Measurements from ENCODE around the gene FAM107A.

FAM107A gene

GRCh38 chr3:58577269-58577821, at the start of gene FAM107A:
FAM107A (minus strand) TSS chr3:58577391; CDS start chr3:58569860, 7,531 bp downstream.
- no peak for DNase-seq

GRCh38 chr3:58625196-58625824, 48.1 kb upstream of the FAM107A start:
- DNase-seq: no peak

- no peak for DNase-seq
Observed at GRCh38 chr3:58624550-58624949, 47.4 kb upstream of the FAM107A start.

- DNase-seq: no peak
Observed at GRCh38 chr3:58623961-58624360, 46.8 kb upstream of the FAM107A start.

- DNase-seq: no peak
Observed at GRCh38 chr3:58623478-58623877, 46.3 kb upstream of the FAM107A start.

- no peak for DNase-seq
Observed at GRCh38 chr3:58622892-58623291, 45.7 kb upstream of the FAM107A start.

- no peak for DNase-seq
Observed at GRCh38 chr3:58622436-58622835, 45.2 kb upstream of the FAM107A start.

GRCh38 chr3:58621086-58621830, 44.1 kb upstream of the FAM107A start:
- no peak for DNase-seq

GRCh38 chr3:58620421-58620820, 43.2 kb upstream of the FAM107A start:
- no peak for DNase-seq

- DNase-seq: no peak
Observed at GRCh38 chr3:58617338-58617761, 40.2 kb upstream of the FAM107A start.

- no peak for DNase-seq
Observed at GRCh38 chr3:58613236-58614132, 36.3 kb upstream of the FAM107A start.

- DNase-seq: no peak
Observed at GRCh38 chr3:58612830-58613229, 35.6 kb upstream of the FAM107A start.

- DNase-seq: no peak
Observed at GRCh38 chr3:58609990-58610389, 32.8 kb upstream of the FAM107A start.

GRCh38 chr3:58608648-58609047, 31.5 kb upstream of the FAM107A start:
- DNase-seq: no peak

- DNase-seq: no peak
Observed at GRCh38 chr3:58607816-58608215, 30.6 kb upstream of the FAM107A start.

- no peak for DNase-seq
Observed at GRCh38 chr3:58606693-58607092, 29.5 kb upstream of the FAM107A start.

- no peak for DNase-seq
Observed at GRCh38 chr3:58604031-58604430, 26.8 kb upstream of the FAM107A start.

GRCh38 chr3:58603606-58604005, 26.4 kb upstream of the FAM107A start:
- DNase-seq: no peak

- no peak for DNase-seq
Observed at GRCh38 chr3:58597770-58598310, 20.6 kb upstream of the FAM107A start.

- DNase-seq: no peak
Observed at GRCh38 chr3:58596834-58597518, 19.8 kb upstream of the FAM107A start.

- no peak for DNase-seq
Observed at GRCh38 chr3:58594117-58594516, 16.9 kb upstream of the FAM107A start.

All from activated CD4-positive, CD25-positive, alpha-beta regulatory T cell (primary cell).